ENCODE results near the gene SHOC2. TPM values are rescaled to one million over a fixed set of nuclear protein-coding genes. Genes with fewer than 3 reads are reported as not detected.

The SHOC2 gene
- total and polyA plus RNA-seq, 2 of the 13 experiments (the other 11 are each of a cell fraction or from before 2014, with no cell fraction given) = 8.6 to 25.5 TPM

DNA sequence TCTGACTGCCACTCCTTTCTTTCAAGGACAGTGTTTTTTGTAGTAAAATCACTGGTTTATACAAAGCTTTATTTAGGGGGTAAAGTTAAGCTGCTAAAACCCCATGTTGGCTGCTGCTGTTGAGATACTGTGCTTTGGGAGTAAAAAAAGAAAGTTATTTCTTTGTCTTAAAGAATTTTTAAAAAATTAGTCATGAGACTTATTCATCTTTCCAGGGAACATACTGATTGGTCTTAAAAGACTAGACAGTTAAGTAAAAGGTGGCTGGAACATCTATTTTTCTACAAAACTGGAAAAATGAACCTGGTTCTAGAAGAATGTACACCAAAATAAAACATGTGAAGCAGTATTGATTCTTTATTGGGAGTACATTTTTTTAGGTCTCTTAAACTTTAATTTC lies 21.0 kb upstream of the SHOC2 start (continued):
- TF ChIP-seq, protein P1, sequence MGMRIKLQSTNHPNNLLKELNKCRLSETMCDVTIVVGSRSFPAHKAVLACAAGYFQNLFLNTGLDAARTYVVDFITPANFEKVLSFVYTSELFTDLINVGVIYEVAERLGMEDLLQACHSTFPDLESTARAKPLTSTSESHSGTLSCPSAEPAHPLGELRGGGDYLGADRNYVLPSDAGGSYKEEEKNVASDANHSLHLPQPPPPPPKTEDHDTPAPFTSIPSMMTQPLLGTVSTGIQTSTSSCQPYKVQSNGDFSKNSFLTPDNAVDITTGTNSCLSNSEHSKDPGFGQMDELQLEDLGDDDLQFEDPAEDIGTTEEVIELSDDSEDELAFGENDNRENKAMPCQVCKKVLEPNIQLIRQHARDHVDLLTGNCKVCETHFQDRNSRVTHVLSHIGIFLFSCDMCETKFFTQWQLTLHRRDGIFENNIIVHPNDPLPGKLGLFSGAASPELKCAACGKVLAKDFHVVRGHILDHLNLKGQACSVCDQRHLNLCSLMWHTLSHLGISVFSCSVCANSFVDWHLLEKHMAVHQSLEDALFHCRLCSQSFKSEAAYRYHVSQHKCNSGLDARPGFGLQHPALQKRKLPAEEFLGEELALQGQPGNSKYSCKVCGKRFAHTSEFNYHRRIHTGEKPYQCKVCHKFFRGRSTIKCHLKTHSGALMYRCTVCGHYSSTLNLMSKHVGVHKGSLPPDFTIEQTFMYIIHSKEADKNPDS (CRISPR knock-in tag; IDR thresholded peaks at IDR 0.05) = no peak
- no peak for TF ChIP-seq KLF15 (CRISPR knock-in tag; IDR thresholded peaks at IDR 0.05; ENCODE audit: borderline replicate concordance)
- no peak for TF ChIP-seq HOXA7 (CRISPR knock-in tag; IDR thresholded peaks at IDR 0.05)
- TF ChIP-seq CBX1 (IDR thresholded peaks at IDR 0.05; ENCODE audit: low read depth) = no peak
- TF ChIP-seq NFE2 (CRISPR knock-in tag; IDR thresholded peaks at IDR 0.05) = no peak

DNA sequence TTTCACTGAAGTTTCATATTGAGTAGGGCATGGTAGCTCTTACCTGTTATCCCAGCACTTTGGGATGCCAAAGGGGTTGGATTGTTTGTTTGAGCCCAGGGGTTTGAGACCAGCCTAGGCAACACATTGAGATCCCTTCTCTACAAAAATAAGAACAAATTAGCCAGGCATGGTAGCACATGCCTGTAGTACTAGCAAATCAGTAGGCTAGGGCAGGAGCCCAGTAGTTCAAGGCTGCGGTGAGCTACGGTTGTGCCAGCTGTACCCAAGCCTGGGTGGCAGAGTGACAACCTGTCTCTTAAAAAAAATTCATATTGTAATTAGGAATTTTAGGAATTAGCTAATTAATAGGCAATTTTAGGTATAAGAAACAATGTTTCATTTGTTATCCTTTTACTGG lies 18.4 kb upstream of the SHOC2 start:
- no peak for ATAC-seq
- H3K27me3 ChIP-seq (ENCODE audit: control insufficient read depth in 1 of 2, insufficient read depth in 2 of 2, low read length in 2 of 2) = no peaks in the 10 kb centered on the region
- H3K79me2 ChIP-seq (ENCODE audit: insufficient read depth, low read length) = no peaks in the 10 kb centered on the region
- POLR2A ChIA-PET = interaction anchor here (3.1 kb wide), 1 partner anchor 18 kb away, joined by 24 read pairs; the partner anchor contains the start of genes BBIP1 and SHOC2
- H3K9me3 ChIP-seq (ENCODE audit: low read length) = no peaks in the 10 kb centered on the region
- no peak overlapping the region for H2AFZ ChIP-seq (ENCODE audit: low read length)
- CTCF ChIA-PET (ENCODE audit: low intra/inter-chr PET ratio, low total read pairs) = no interaction called here
- no peak overlapping the region for H3K27ac ChIP-seq (ENCODE audit: extremely low read length, insufficient read depth, low read length)
- no peaks in the 10 kb centered on the region; the same call in 1 of the 2 replicates for H4K20me1 ChIP-seq (ENCODE audit: insufficient read depth, low read length)
- H3K9ac ChIP-seq (ENCODE audit: insufficient read depth, low read depth, low read length) = no peak overlapping the region
- H3K4me2 ChIP-seq (ENCODE audit: low read depth, low read length) = no peak overlapping the region
- no peak overlapping the region for H3K4me3 ChIP-seq (replicated peaks in 1 of 3; ENCODE audit: insufficient read depth in 1 of 3, low read depth in 2 of 3, low read length in 3 of 3)
- intact Hi-C loops (cut with micrococcal nuclease; ENCODE audit: unreplicated experiment) = no loop called here
- DNase-seq (ENCODE audit: low spot score) = no peak
- H3K4me1 ChIP-seq (ENCODE audit: insufficient read depth, low read length) = peaks cover 12% of the 10 kb centered on the region
- BruUV-seq (replicated peaks) = no TSS peak
- TF ChIP-seq SMC3 (IDR thresholded peaks at IDR 0.05; ENCODE audit: low read length) (no peak), ETV6 (CRISPR knock-in tag; conservative IDR thresholded peaks at IDR 0.05) (no peak), RBM22 (optimal IDR thresholded peaks at IDR 0.05; ENCODE audit: low read length) (peak; percentile 28), PAF1 (CRISPR knock-in tag; IDR thresholded peaks at IDR 0.05) (no peak), ZNF891 (CRISPR knock-in tag; IDR thresholded peaks at IDR 0.05) (no peak), NRL (CRISPR knock-in tag; IDR thresholded peaks at IDR 0.05; ENCODE audit: borderline replicate concordance) (no peak)
- TF ChIP-seq, protein P2, sequence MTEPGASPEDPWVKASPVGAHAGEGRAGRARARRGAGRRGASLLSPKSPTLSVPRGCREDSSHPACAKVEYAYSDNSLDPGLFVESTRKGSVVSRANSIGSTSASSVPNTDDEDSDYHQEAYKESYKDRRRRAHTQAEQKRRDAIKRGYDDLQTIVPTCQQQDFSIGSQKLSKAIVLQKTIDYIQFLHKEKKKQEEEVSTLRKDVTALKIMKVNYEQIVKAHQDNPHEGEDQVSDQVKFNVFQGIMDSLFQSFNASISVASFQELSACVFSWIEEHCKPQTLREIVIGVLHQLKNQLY (CRISPR knock-in tag; IDR thresholded peaks at IDR 0.05) = no peak
- TF ChIP-seq, protein P3, sequence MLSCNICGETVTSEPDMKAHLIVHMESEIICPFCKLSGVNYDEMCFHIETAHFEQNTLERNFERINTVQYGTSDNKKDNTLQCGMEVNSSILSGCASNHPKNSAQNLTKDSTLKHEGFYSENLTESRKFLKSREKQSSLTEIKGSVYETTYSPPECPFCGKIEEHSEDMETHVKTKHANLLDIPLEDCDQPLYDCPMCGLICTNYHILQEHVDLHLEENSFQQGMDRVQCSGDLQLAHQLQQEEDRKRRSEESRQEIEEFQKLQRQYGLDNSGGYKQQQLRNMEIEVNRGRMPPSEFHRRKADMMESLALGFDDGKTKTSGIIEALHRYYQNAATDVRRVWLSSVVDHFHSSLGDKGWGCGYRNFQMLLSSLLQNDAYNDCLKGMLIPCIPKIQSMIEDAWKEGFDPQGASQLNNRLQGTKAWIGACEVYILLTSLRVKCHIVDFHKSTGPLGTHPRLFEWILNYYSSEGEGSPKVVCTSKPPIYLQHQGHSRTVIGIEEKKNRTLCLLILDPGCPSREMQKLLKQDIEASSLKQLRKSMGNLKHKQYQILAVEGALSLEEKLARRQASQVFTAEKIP (CRISPR knock-in tag; IDR thresholded peaks at IDR 0.05; ENCODE audit: borderline replicate concordance) = no peak
- TF ChIP-seq, protein P4, sequence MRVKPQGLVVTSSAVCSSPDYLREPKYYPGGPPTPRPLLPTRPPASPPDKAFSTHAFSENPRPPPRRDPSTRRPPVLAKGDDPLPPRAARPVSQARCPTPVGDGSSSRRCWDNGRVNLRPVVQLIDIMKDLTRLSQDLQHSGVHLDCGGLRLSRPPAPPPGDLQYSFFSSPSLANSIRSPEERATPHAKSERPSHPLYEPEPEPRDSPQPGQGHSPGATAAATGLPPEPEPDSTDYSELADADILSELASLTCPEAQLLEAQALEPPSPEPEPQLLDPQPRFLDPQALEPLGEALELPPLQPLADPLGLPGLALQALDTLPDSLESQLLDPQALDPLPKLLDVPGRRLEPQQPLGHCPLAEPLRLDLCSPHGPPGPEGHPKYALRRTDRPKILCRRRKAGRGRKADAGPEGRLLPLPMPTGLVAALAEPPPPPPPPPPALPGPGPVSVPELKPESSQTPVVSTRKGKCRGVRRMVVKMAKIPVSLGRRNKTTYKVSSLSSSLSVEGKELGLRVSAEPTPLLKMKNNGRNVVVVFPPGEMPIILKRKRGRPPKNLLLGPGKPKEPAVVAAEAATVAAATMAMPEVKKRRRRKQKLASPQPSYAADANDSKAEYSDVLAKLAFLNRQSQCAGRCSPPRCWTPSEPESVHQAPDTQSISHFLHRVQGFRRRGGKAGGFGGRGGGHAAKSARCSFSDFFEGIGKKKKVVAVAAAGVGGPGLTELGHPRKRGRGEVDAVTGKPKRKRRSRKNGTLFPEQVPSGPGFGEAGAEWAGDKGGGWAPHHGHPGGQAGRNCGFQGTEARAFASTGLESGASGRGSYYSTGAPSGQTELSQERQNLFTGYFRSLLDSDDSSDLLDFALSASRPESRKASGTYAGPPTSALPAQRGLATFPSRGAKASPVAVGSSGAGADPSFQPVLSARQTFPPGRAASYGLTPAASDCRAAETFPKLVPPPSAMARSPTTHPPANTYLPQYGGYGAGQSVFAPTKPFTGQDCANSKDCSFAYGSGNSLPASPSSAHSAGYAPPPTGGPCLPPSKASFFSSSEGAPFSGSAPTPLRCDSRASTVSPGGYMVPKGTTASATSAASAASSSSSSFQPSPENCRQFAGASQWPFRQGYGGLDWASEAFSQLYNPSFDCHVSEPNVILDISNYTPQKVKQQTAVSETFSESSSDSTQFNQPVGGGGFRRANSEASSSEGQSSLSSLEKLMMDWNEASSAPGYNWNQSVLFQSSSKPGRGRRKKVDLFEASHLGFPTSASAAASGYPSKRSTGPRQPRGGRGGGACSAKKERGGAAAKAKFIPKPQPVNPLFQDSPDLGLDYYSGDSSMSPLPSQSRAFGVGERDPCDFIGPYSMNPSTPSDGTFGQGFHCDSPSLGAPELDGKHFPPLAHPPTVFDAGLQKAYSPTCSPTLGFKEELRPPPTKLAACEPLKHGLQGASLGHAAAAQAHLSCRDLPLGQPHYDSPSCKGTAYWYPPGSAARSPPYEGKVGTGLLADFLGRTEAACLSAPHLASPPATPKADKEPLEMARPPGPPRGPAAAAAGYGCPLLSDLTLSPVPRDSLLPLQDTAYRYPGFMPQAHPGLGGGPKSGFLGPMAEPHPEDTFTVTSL (CRISPR knock-in tag; IDR thresholded peaks at IDR 0.05; ENCODE audit: borderline replicate concordance) = no peak
- 100% methylated on average over 2 of the region's 2 CpGs for whole genome bisulfite sequencing (ENCODE audit: low lambda C conversion rate)
- peaks cover 2 to 8% of the 10 kb centered on the region in 2 experiments for H3K36me3 ChIP-seq (replicated peaks in 1 of 2; ENCODE audit: control insufficient read depth in 1 of 2, insufficient read depth in 2 of 2, low read length in 2 of 2)
- FAIRE-seq = no peak
- in situ Hi-C loops (cut with HindIII; ENCODE audit: extremely low pct_ligation_motif_present, low pct_unique_long_range_greater_than_20kb) = loop anchor here (5.0 kb wide), 1 partner anchor 94 kb away; no protein-coding TSS in a partner anchor
